Adipocyte (in vitro differentiated cells): ENCODE results near the gene MGAT5B.

Source experiments
- DNase-seq: peaks from one replicate; pipeline ENCODE4 v3.0.0-alpha.2; 2015; ENCODE audit warnings: low read depth
- H3K27me3 ChIP-seq: replicated peaks from 2 replicates; pipeline ENCODE4 v1.7.0; 2013; ENCODE audit warnings: mild to moderate bottlenecking, low read length, moderate library complexity; ENCODE audit not compliant: control insufficient read depth, insufficient read depth
- H3K36me3 ChIP-seq: 2 replicates; pipeline ENCODE4 v1.7.0; 2013; ENCODE audit warnings: low read length, mild to moderate bottlenecking, moderate library complexity; ENCODE audit not compliant: control insufficient read depth, insufficient read depth, severe bottlenecking
- H3K4me1 ChIP-seq: 2 replicates; pipeline ENCODE4 v1.7.0; 2013; ENCODE audit warnings: mild to moderate bottlenecking, low read length, moderate library complexity; ENCODE audit not compliant: control insufficient read depth, insufficient read depth
- H3K4me3 ChIP-seq: 2 replicates; pipeline ENCODE4 v1.7.0; 2013; ENCODE audit warnings: mild to moderate bottlenecking, low read length, moderate library complexity
- H3K9ac ChIP-seq: 2 replicates; pipeline ENCODE4 v1.7.0; 2013; ENCODE audit warnings: mild to moderate bottlenecking, low read length, moderate library complexity
- H3K9me3 ChIP-seq: 2 replicates; pipeline ENCODE4 v1.7.0; 2013; ENCODE audit warnings: mild to moderate bottlenecking, low read length, moderate library complexity; ENCODE audit not compliant: control insufficient read depth

MGAT5B gene

GRCh38 chr17:76868176-76868668 lies at the start of gene MGAT5B:
MGAT5B (plus strand) TSS chr17:76868404; CDS start chr17:76869030, 626 bp downstream.
- peak; percentile 95 for DNase-seq
- peaks cover 36% of the 10 kb centered on the region for H3K27me3 ChIP-seq
- H3K36me3 ChIP-seq = no peaks in the 10 kb centered on the region
- no peak within 1 kb of the TSS for H3K9ac ChIP-seq
- H3K4me3 ChIP-seq = peak within 1 kb of the TSS; percentile 50
- H3K9me3 ChIP-seq = no peaks in the 10 kb centered on the region
- peaks cover 16% of the 10 kb centered on the region for H3K4me1 ChIP-seq

DNA sequence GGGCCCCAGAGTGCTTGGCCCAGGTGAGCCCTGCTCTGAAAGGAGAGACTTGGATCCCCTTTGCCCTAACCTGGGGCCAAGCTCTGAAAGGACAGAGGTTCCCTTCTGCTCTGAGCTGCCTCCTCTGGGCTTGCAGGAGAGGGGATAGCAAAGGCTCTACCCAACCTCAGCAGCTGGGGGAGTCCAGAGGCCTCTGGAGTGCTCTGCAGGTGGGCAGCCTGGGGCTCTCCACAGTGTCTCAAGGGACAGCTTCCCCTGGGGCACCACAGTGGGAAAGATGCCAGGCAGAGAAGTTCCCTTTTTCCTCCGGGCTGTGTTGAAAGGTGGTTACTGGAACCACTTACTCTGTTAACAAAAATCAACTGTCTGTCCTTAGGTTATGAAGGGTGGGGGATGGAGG lies 48.2 kb upstream of the MGAT5B start:
- no peaks in the 10 kb centered on the region for H3K9me3 ChIP-seq
- no peaks in the 10 kb centered on the region for H3K4me1 ChIP-seq
- peaks cover 21% of the 10 kb centered on the region for H3K27me3 ChIP-seq
- no peak overlapping the region for H3K9ac ChIP-seq
- no peaks in the 10 kb centered on the region for H3K36me3 ChIP-seq
- no peak for DNase-seq
- no peak overlapping the region for H3K4me3 ChIP-seq

GRCh38 chr17:76820561-76820960 lies 47.6 kb upstream of the MGAT5B start:
- Histone ChIP-seq H3K4me1 (no peaks in the 10 kb centered on the region), H3K9ac (no peak overlapping the region), H3K9me3 (no peaks in the 10 kb centered on the region), H3K4me3 (no peak overlapping the region), H3K27me3 (peaks cover 21% of the 10 kb centered on the region), H3K36me3 (no peaks in the 10 kb centered on the region)
- no peak for DNase-seq

DNA sequence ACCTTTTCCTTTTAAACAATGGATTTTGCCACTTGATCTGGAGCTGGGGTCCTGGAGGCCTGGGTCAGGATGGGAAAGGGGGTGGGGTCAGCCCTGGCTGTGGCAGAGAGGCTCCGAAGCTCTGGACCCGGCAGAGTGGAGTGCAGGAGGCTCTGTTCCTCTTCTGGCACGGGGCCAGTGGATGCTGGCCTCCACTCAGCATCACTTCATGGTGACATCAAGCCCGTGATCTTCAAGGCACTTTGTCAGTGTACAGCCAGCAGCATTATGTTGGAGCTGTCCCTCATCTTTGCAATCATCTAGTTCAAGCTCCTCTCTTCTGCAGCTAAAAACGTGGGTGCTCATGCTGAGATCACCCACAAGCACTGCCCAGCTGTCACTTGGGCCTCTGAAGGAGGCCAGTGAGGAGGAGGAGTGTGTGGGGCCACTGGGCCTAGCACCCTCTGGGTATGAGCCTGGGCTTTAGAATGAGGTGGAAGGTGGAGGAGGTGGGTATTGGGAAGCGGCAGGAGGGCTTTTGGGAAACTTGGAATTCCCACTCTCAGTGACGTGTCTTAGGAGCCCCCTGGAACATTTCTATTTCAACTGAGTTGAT lies 45.9 kb upstream of the MGAT5B start:
- peaks cover 31% of the 10 kb centered on the region for H3K27me3 ChIP-seq
- H3K9ac ChIP-seq = no peak overlapping the region
- no peaks in the 10 kb centered on the region for H3K9me3 ChIP-seq
- H3K4me3 ChIP-seq = no peak overlapping the region
- no peaks in the 10 kb centered on the region for H3K4me1 ChIP-seq
- DNase-seq = no peak
- H3K36me3 ChIP-seq = no peaks in the 10 kb centered on the region

- H3K27me3 ChIP-seq = peaks cover 34% of the 10 kb centered on the region
- H3K4me1 ChIP-seq = no peaks in the 10 kb centered on the region
- no peak overlapping the region for H3K4me3 ChIP-seq
- H3K36me3 ChIP-seq = no peaks in the 10 kb centered on the region
- no peak for DNase-seq
- no peak overlapping the region for H3K9ac ChIP-seq
- no peaks in the 10 kb centered on the region for H3K9me3 ChIP-seq
Observed at GRCh38 chr17:76824093-76824492, 44.1 kb upstream of the MGAT5B start.

DNA sequence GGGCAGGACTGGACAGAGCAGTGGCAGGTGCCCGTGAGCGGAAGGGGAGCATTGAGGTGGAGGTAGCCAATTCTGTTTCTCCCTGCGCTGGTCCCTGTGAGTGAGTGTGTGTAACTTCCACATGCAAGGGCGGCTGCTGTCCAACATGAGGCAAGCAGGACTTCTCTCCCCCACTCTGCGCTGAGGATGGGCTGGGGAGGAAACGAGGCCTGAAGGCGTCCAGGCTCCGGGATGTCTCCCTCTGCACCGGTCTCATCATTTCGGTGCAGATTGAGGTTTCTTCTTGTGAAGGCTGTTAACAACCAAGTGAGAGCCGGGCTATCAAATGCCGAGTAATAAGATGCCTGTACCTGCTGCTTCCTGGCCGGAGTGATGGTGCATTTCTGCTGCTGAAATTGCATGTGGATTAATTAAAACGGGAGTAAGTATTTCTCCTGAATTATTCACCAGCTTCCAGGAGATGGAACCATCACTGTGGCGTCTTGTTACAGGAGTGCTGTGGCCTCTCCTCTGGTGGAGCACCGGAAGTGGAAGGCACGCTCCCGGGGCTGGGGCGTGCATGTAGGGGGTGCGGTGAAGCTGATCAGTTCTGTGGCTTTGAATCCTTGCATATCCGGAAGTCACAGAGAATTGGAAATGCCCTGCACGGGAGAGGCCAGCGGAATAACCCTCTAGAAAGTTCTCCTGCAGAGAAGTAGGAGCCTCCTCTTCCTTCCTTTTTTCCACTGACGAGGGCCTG lies 41.7 kb upstream of the MGAT5B start:
- H3K4me3 ChIP-seq = no peak overlapping the region
- no peak for DNase-seq
- no peaks in the 10 kb centered on the region for H3K4me1 ChIP-seq
- no peaks in the 10 kb centered on the region for H3K36me3 ChIP-seq
- no peak overlapping the region for H3K9ac ChIP-seq
- no peaks in the 10 kb centered on the region for H3K9me3 ChIP-seq
- H3K27me3 ChIP-seq = peaks cover 21% of the 10 kb centered on the region

DNA sequence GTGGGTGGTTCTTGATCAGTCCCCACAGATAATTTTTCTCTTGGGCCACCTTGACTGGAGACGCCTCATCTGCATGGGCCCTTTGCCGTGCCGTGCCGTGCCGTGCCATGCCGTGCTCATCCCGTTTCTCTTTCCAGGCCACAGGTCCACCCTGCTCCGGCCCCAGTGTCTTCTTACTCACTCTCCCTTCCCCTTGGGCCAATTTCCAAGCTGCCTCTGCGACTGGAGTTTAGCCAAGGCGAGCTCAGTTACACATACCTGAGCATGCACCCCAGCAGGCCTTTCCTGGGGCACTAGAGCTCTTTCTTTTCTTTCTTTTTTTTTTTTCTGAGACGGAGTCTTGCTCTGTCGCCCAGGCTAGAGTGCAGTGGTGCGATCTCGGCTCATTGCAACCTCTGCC lies 40.5 kb upstream of the MGAT5B start:
- H3K9me3 ChIP-seq = no peaks in the 10 kb centered on the region
- peaks cover 17% of the 10 kb centered on the region for H3K27me3 ChIP-seq
- DNase-seq = no peak
- no peaks in the 10 kb centered on the region for H3K36me3 ChIP-seq
- no peaks in the 10 kb centered on the region for H3K4me1 ChIP-seq
- H3K9ac ChIP-seq = no peak overlapping the region
- H3K4me3 ChIP-seq = no peak overlapping the region

- Histone ChIP-seq H3K36me3 (no peaks in the 10 kb centered on the region), H3K4me3 (no peak overlapping the region), H3K9me3 (no peaks in the 10 kb centered on the region), H3K9ac (no peak overlapping the region), H3K27me3 (peaks cover 40% of the 10 kb centered on the region), H3K4me1 (no peaks in the 10 kb centered on the region)
- DNase-seq = no peak
Observed at GRCh38 chr17:76830987-76831715, 37.1 kb upstream of the MGAT5B start.

DNA sequence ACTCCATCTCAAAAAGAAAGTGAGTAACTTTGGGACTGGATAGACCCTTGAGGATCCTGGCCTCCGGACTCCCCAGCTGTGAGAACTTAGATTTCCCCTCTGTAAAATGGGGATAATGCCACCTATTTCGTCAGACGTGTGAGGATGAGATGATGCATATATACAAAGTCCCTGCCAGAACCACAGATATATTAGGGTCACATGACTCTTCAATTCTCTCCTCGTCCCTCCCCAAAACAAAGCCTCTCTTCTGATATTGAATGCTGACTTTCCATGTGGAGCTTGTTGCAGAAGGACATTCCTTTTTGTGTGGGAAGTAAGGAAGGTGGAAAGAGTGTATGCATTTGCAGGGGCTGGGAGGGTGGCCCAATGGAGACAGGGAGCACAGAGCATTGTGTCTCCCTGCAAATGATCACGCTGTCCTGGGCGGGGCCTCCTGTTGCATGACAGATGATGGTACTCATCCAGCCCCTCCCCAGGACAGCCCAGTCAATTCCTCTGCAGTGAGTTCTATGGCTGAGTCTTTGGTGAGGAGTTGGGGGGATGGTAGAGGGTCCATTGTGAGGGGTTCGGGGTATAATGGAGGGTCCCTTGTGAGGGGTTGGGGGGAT lies 35.1 kb upstream of the MGAT5B start:
- peaks cover 34% of the 10 kb centered on the region for H3K27me3 ChIP-seq
- DNase-seq = no peak
- H3K9me3 ChIP-seq = no peaks in the 10 kb centered on the region
- H3K36me3 ChIP-seq = no peaks in the 10 kb centered on the region
- no peaks in the 10 kb centered on the region for H3K4me1 ChIP-seq
- H3K9ac ChIP-seq = no peak overlapping the region
- no peak overlapping the region for H3K4me3 ChIP-seq

DNA sequence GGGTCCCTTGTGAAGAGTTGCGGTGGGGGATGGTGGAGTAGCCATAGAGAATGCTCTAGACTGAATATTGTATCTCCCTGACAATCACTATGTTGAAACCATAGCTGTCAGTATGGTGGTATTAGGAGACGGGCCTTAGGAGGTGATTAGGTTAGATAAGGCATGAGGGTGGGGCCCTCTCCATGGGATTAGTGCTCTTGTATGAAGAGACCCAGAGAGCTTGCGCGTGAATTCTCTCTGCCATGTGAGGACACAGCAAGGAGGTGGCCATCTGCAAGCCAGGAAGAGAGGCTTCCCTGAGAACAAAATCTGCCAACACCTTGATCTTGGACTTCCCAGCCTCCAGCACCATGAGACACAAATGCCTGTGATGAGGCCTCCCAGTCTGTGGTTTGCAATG lies 34.5 kb upstream of the MGAT5B start:
- no peaks in the 10 kb centered on the region for H3K36me3 ChIP-seq
- H3K27me3 ChIP-seq = peaks cover 34% of the 10 kb centered on the region
- H3K9ac ChIP-seq = no peak overlapping the region
- no peak overlapping the region for H3K4me3 ChIP-seq
- H3K4me1 ChIP-seq = no peaks in the 10 kb centered on the region
- no peaks in the 10 kb centered on the region for H3K9me3 ChIP-seq
- no peak for DNase-seq

DNA sequence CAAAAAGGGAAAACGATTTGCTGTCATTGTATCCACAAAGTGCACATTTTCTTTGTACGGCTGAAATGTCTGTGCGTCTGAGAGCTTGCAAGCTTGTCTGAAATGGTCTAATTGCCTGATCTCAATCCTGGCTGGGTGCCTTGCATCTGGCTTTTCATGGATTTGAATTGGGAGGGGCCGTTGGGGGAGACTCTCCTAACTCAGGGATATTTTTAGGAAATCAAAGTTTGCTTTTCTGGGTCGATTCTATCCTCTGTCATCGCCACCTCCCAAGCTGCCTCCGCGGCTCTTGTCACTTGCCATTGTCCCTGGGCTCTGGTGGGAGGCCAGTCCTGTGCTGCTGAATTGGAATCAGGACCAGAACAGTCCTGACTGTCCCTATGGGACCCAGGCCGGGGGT lies 33.3 kb upstream of the MGAT5B start:
- H3K9ac ChIP-seq = no peak overlapping the region
- no peak overlapping the region for H3K4me3 ChIP-seq
- no peaks in the 10 kb centered on the region for H3K9me3 ChIP-seq
- DNase-seq = peak; percentile 18
- no peaks in the 10 kb centered on the region for H3K4me1 ChIP-seq
- H3K27me3 ChIP-seq = peaks cover 34% of the 10 kb centered on the region
- no peaks in the 10 kb centered on the region for H3K36me3 ChIP-seq
